Activated gamma-delta T cell (primary cell): ENCODE results near the gene LIN28B.

Experiments
- DNase-seq: peaks from one replicate; lab custom pipeline; 2025; lab: John Stamatoyannopoulos, UW

The LIN28B gene

DNA sequence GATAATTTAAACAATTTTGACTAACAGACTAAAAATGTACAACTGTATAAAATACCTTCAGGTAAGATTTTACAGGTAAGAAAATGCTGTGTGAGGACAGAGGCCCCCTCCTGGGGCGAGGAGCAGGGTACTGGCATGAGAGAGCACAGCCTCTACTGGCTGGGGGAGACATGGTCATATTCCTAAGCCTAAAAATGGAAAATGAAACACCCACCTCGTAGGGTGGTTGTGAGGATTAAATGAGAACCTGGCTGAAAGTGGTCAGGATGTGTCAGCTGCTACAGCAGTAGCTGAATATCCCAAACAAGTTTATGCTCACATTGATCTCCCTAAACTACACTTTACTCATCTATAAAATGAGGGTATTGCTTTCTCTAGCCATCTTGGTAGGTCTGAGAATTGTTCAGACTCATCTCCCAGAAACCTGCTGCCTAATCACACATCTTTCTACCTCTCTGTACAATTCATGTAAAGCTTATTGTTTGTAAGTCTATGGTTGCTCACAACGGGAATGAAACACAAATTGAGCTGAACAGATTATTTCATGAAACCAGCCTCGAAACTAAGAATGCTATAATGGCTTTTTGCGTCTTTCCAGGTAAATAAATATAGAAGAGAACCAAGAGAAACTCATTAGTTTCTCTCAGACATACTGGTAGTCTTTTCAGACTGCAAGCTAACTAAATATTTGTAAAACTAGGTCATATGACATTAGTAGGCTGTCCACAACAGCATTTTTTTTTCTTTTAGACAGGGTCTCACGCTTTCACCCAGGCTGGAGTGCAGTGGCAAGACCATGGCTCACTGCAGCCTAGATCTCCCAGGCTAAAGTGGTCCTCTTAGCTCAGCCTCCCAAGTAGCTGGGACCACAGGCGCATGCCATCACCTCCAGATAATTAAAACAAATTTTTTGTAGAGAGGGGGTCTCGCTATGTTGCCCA is 153.3 kb downstream of the LIN28B start:
- DNase-seq: no peak

DNA sequence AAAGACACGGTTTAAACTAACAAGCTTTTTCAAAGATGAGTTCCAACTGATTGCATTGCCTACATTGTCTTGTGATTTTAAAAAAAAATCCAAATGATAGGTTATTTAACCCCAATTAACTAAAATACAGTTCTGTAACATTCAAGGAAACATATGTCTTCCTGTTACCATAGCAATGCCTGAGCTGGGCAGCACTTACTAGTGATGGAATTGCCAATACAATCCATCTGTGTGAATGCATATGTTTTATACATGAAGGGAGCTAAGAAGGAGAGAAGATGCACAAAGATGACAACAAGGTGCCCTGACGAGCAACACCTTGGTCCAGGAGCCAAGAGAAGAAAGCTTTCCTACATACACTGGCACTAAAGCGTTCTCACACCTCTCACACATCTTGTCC is 154.2 kb downstream of the LIN28B start:
- DNase-seq: no peak

DNA sequence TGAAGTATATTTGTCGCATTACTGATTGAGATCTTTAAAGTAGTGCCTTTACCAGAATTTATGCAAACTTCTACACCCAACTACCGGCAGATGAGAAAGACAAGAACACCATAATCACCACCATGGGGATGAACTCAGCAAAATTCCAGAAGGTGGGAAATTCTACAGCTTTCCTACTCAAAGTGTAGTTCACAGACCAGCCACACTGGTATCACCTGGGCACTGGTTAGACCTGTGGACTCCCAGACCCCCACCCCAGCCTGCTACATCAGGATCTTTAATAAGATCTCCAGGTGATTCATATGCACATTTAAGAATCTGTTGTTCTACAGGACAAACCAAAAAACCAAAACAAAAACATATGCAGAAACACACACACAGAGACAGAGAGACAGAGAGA is 155.0 kb downstream of the LIN28B start:
- DNase-seq: no peak

DNA sequence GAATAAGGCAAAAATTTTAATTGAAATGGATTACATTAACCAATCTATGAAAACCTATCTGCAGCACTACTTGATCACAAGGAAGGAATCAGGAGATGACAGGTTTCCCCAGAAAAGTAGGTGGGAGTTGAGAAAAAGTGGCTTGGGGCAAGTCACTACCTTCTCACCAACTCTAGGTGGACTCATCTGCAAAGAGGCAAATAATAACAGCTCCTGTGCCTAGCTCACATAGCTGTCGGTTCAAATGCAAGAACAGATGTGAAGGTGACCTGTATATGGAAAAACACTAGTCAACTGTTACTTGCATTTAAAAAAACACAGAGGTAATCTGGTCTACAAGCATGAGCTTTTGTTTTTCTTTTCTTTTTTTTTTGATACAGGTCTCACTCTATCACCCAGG is 155.7 kb downstream of the LIN28B start:
- no peak for DNase-seq

DNA sequence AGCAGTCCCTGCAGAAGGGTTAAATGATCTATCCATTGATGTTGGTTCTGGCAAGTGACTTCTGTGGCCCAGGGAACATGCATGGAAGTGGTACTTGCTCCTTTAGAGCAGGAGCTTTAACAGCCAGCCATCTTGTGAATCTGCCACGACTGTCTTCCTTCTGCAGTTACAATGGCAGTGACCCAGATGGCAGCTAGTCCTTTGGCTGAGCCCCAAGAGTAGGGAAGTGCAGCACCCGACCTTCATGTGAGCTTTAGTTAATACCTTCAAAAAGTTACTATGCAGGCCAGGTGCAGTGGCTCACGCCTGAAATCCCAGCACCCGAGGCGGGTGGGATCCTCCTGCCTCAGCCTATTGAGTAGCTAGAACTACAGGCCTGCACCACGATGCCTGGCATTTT is 156.5 kb downstream of the LIN28B start:
- no peak for DNase-seq

DNA sequence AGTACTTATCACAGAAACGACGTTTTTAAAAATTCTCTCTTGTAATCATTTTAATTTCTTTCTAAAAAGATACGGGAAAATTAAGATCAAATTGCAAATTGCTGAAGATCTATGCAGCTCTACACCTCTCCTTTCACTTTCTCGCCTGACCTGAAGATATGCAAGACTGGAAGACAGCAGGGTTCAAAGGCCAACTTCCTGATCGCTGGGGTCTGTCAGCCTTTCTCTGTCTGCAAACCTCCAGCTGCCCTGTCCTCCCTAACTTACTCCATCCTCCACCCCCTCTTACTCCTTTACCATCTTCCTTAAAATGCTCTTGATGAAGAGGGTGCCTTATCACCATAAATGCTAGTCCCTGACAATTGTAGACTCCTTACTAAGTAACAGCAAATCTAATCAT is 159.2 kb downstream of the LIN28B start:
- DNase-seq: no peak

DNA sequence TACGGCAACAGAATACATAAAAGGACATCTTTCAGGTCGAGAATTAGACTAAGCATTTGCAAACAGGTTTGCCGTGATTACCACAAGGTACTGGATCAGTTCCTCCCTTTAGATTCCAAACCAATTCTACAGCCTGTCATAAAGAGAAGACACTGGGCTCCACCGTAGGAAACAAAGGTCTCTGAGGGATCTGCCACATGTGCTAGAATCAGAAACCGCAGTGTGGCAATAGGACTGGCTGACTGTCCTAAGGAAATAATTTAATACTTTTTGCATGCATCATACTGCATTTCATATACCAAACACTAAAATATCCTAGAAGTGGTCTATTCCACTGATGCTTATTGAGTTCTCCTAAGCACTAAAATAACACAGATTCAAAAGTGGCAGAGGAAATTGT is 163.7 kb downstream of the LIN28B start:
- DNase-seq: no peak

DNA sequence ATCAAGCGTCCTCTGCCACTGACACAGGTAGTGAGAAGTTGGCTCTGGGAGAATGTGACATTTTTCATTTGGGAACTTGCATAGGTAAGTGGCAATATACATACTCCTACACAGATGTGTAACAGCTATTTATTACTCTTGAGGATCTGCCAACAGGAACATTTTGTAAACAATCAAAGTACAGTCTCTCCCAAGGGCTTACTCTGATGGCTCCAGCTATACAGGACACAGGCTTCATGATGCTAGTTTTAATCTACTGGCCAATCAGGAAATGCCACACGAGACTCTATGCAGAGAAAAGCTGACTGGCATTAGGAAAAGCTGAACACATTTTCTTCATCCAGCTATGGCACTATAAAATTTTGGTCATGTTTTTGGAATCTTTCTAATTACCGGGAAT is 165.1 kb downstream of the LIN28B start:
- DNase-seq: no peak

DNA sequence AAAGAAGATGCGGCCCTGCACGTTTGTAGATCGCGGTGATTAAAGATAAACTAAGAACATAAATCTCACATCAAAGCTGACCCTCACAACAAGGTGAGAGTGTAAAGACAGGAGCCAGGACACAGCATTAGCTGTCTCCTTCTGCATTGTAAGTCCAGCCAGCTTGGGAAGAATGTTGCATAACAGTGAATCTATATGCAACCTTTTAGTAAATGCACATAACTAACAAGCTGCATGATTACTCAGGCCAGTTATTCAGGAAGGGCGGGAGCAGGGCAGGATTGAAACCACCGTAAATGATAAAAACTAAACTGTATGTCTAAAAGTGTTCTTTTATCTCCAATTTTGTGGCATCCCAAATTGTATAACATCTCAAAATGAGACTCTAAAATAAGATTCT is 165.8 kb downstream of the LIN28B start:
- no peak for DNase-seq
